Activated T-helper 1 cell treated with anti-CD3 and anti-CD28 coated beads, Interleukin-12 subunit alpha, Interleukin-12 subunit beta, Interleukin-2, Interleukin-4 antibody, amounts not matched to agents 30 ng/mL and 10 ng/mL and 1 ng/mL, durations not matched to agents 14 hours and 24 hours and 36 hours (primary cell): Measurements from ENCODE around the gene GBP5. TPM values are rescaled to one million over a fixed set of nuclear protein-coding genes. Genes with fewer than 3 reads are reported as not detected.
A peak's percentile ranks its signal among the peaks of the same experiment; 100 is the strongest.
"Not testable (repeated sequence)": the region's sequence is repeated elsewhere in the genome, so short reads cannot be mapped to it uniquely, and the experiment has no call there.

Experiments used
- DNase-seq: peaks from one replicate; pipeline ENCODE4 v3.0.0; 2021; ENCODE audit warnings: low spot score
- H3K27ac Mint-ChIP-seq: one replicate; pipeline ENCODE4 v1.8.0; 2021; ENCODE audit warnings: mild to moderate bottlenecking, mixed read lengths
- H3K27me3 Mint-ChIP-seq: one replicate; pipeline ENCODE4 v1.8.0; 2022; ENCODE audit warnings: mild to moderate bottlenecking, moderate library complexity, mixed read lengths; ENCODE audit not compliant: insufficient read depth
- H3K36me3 Mint-ChIP-seq: one replicate; pipeline ENCODE4 v1.8.0; 2021; ENCODE audit warnings: low read depth, mixed read lengths
- H3K4me1 Mint-ChIP-seq: one replicate; pipeline ENCODE4 v1.8.0; 2021; ENCODE audit warnings: low read depth, mixed read lengths
- H3K4me3 Mint-ChIP-seq: one replicate; pipeline ENCODE4 v1.8.0; 2021; ENCODE audit warnings: mild to moderate bottlenecking, moderate library complexity, mixed read lengths
- H3K9me3 Mint-ChIP-seq: one replicate; pipeline ENCODE4 v1.8.0; 2021; ENCODE audit warnings: mixed read lengths
- intact Hi-C: fragments of 100-400 bp; cut with micrococcal nuclease; formaldehyde crosslinking; loops from one replicate; pipeline ENCODE4 v1.15.1; 2024
- total RNA-seq: library from RNA; stranded (reverse); gene quantifications from 2 replicates; pipeline ENCODE4 v1.2.3, GENCODE V29; 2022

GBP5 gene
- total RNA-seq, 1 donor from 2014 or later: 154 TPM

DNA sequence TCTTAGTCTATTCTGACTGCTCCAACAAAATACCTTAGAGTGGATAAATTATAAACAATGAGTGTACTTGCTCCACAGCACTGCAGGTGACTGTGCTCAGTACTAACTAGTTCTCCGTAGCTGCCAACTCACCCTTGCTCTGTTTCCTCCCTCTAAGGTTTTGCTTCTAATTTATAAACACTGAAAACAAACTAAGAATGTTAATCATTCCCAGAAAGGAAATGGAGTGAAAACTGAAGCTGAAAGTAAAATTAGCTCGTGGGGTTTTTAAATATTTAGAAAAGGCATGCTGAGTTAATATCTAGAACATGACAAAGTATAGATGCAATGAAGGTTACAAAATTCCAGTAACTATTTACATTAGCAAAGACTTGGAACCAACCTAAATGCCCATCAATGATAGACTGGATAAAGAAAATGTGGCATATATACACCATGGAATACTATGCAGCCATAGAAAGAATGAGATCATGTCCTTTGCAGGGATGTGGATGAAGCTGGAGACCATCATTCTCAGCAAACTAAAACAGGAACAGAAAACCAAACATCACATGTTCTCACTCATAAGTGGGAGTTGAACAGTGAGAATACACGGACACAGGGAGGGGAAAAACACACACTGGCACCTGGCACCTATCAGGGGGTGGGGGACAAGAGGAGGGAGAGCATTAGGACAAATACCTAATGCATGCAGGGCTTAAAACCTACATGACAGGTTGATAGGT is 27.2 kb upstream of the GBP5 start:
- DNase-seq, H3K9me3 Mint-ChIP-seq, H3K4me3 Mint-ChIP-seq, H3K27me3 Mint-ChIP-seq, H3K36me3 Mint-ChIP-seq: not testable (repeated sequence)
- Mint-ChIP-seq H3K27ac (peak overlapping the region; percentile 48), H3K4me1 (peaks cover 73% of the 10 kb centered on the region)
- intact Hi-C loops: loop anchor here (1.0 to 2.0 kb wide), 6 partner anchors 10 to 174 kb away; partner anchors contain the start of gene GBP2

- H3K27me3 Mint-ChIP-seq: no peaks in the 10 kb centered on the region
- intact Hi-C loops: loop anchor here (2.0 kb wide), 1 partner anchor 152 kb away; no protein-coding TSS in a partner anchor
- H3K9me3 Mint-ChIP-seq: peaks cover 11% of the 10 kb centered on the region
- peaks cover 14% of the 10 kb centered on the region for H3K36me3 Mint-ChIP-seq
- DNase-seq: no peak
- peak overlapping the region; percentile 75 for H3K27ac Mint-ChIP-seq
- peaks cover 81% of the 10 kb centered on the region for H3K4me1 Mint-ChIP-seq
- H3K4me3 Mint-ChIP-seq: peak overlapping the region; percentile 37
These were observed 25.8 kb upstream of the GBP5 start for GRCh38 chr1:89298461-89298860.

DNA sequence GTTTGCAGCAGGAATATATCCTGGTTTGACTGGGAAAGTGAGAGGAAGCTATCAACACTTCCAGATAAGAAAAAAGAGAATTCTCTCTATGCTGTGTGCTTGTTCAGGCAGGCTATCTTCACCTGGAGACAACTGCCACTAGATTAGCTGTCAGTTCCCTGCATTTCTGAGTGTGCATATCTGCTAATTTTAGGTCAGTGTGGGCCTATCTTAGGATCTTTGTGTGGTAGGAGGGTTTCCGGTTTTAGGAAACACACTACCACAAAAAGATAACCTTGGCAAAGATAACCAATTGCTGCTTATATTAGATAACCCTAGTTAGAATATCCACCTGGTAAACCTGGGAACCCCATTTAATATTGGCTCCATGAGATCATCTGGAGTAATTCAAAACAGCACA is 22.5 kb upstream of the GBP5 start:
- no peaks in the 10 kb centered on the region for H3K27me3 Mint-ChIP-seq
- peak overlapping the region; percentile 15 for H3K4me3 Mint-ChIP-seq
- no peak for DNase-seq
- peaks cover 31% of the 10 kb centered on the region for H3K36me3 Mint-ChIP-seq
- H3K27ac Mint-ChIP-seq: no peak overlapping the region
- H3K4me1 Mint-ChIP-seq: peaks cover 74% of the 10 kb centered on the region
- intact Hi-C loops: loop anchor here (1.0 kb wide), 2 partner anchors 9 to 21 kb away; no protein-coding TSS in a partner anchor
- peaks cover 35% of the 10 kb centered on the region for H3K9me3 Mint-ChIP-seq

- Mint-ChIP-seq H3K9me3 (peaks cover 46% of the 10 kb centered on the region), H3K4me1 (peaks cover 75% of the 10 kb centered on the region), H3K27me3 (no peaks in the 10 kb centered on the region), H3K4me3 (no peak overlapping the region), H3K27ac (no peak overlapping the region), H3K36me3 (peaks cover 49% of the 10 kb centered on the region)
- no peak for DNase-seq
- intact Hi-C loops: no loop called here
These were observed 18.6 kb upstream of the GBP5 start for GRCh38 chr1:89291276-89291675.

DNA sequence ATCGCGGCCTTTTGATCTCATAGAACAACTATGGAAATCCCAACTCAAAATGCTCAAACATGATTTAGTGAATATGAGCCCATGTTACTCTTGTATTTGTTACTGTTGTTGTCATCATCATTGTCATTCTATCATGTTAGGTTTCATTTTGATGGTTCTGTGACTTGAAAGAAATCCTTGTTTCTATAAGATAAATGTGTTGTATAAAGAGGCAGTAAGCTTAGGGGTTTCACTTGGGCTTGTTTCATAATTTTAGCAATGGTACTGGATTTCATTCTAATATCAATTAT is 15.3 kb upstream of the GBP5 start:
- Mint-ChIP-seq H3K9me3 (peaks cover 50% of the 10 kb centered on the region), H3K4me3 (peak overlapping the region; percentile 41), H3K4me1 (peaks cover 83% of the 10 kb centered on the region), H3K36me3 (peaks cover 53% of the 10 kb centered on the region), H3K27me3 (no peaks in the 10 kb centered on the region), H3K27ac (peak overlapping the region; percentile 92)
- intact Hi-C loops: loop anchor here (1.0 to 5.0 kb wide), 3 partner anchors 11 to 246 kb away; partner anchors contain the start of gene GBP2
- no peak for DNase-seq

DNA sequence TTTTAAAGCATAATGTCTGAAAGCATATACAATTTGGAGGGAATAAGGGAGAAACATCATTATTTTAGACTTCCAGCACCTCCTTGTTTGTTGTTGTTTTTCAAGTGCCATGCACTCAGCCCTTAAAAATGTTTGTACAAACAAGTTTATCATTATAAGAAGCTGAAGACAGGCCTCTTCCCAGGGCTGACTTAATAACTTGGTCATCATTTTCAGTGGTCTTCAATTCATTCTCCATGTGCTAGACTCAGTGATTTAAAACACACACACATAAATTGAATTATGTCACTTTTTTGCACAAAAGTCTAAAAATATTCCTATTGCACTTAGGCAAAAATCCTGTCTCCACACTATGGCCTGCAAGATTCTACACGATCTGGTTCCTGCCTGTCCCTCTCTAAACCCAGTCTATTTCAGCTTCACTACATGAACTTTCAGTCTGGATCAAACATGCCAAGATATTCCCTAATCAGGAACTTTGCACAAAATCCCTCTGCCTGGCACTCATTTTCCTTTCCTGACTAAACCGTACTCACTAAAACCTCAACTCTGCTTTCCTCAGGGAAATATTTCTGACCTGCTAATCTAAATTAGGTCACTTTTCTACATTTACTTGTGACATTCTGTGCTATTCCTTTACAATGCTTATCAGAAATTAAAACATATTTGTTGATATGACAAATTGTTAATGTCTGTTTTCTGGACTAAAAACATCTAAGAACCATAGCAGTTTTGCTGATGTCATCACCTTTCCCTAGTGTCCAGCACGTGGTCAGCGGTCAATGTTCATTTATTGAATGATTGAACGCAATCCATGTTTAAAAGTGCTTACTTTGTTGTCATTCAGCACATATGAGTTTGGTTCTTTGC is 14.8 kb upstream of the GBP5 start:
- intact Hi-C loops: loop anchor here (1.0 to 5.0 kb wide), 6 partner anchors 8 to 245 kb away; partner anchors contain the start of gene GBP2
- Mint-ChIP-seq H3K4me1 (peaks cover 79% of the 10 kb centered on the region), H3K9me3 (peaks cover 44% of the 10 kb centered on the region), H3K4me3 (peak overlapping the region; percentile 41), H3K36me3 (peaks cover 49% of the 10 kb centered on the region), H3K27me3 (no peaks in the 10 kb centered on the region), H3K27ac (peak overlapping the region; percentile 92)
- DNase-seq: no peak

GRCh38 chr1:89286549-89287180 is 14.0 kb upstream of the GBP5 start:
- intact Hi-C loops: loop anchor here (1.0 to 5.0 kb wide), 5 partner anchors 7 to 244 kb away; no protein-coding TSS in a partner anchor
- Mint-ChIP-seq H3K27ac (peak overlapping the region; percentile 92), H3K4me1 (peaks cover 83% of the 10 kb centered on the region), H3K4me3 (peak overlapping the region; percentile 41), H3K27me3 (no peaks in the 10 kb centered on the region), H3K36me3 (peaks cover 46% of the 10 kb centered on the region), H3K9me3 (peaks cover 44% of the 10 kb centered on the region)
- DNase-seq: peak; percentile 29

DNA sequence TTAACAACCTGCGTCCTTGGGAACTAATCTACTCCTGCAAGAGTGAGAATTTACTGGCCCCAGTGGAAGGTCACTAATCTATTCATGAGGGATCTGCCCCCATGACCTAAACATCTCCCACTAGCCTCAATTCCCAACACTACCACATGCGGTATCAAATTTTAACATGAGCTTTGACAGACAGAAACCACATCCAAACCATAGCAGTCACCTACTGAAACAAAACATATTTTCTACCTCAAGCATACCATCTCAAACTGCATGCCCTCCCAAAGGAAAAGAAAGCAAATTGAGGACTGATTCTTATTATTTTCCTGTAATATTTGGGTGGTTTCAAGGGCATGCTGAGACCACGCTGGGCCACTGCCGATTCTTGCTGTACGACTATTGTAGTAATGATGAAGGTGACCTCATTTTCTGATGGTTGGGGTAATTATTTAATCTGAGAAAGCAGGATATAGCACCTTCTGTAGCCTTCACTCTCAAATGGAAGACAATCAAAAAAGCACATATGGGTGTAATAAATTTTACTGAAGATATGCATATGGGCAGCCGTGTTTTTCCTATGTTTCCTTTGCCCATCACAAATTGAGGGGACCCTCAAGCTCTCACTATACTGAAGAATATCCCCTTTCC is 13.2 kb upstream of the GBP5 start:
- peak overlapping the region; percentile 31 for H3K4me3 Mint-ChIP-seq
- intact Hi-C loops: loop anchor here (1.0 to 5.0 kb wide), 2 partner anchors 9 to 244 kb away; no protein-coding TSS in a partner anchor
- H3K9me3 Mint-ChIP-seq: peaks cover 45% of the 10 kb centered on the region

DNA sequence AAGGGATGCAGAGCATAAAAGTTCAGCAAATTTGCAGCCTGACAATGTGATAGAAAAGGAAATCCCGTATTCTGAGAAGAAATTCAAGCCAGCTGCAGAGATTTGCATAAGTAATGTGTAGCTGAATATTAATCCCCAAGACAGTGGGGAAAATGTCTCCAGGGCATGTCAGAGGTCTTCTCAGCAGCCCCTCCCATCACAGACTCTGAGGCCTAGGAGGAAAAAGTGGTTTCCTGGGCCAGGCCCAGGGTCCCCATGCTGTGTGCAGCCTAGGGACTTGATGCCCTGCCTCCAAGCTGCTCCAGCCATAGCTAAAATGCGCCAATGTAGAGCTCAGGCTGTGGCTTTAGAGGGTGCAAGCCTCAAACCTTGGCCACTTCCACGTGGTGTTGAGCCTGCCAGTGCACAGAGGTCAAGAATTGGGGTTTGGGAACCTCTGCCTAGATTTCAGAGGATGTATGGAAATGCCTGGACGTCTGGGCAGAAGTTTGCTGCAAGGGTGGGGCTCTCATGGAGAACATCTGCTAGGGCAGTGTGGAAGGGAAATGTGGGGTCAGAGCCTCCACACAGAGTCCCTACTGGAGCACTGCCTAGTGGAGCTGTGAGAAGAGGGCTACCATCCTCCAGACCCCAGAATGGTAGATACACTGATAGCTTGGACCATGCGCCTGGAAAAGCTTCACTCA is 11.6 kb upstream of the GBP5 start:
- H3K4me1 Mint-ChIP-seq: peaks cover 90% of the 10 kb centered on the region
- DNase-seq, H3K27ac Mint-ChIP-seq, intact Hi-C loops, H3K27me3 Mint-ChIP-seq, H3K4me3 Mint-ChIP-seq: not testable (repeated sequence)
- peaks cover 35% of the 10 kb centered on the region for H3K9me3 Mint-ChIP-seq
- H3K36me3 Mint-ChIP-seq: peaks cover 34% of the 10 kb centered on the region

More for the DNA sequence above, 13.2 kb upstream of the GBP5 start:
- Mint-ChIP-seq H3K36me3 (peaks cover 46% of the 10 kb centered on the region), H3K4me1 (peaks cover 90% of the 10 kb centered on the region), H3K27ac (peak overlapping the region; percentile 92), H3K27me3 (no peaks in the 10 kb centered on the region)
- no peak for DNase-seq

DNA sequence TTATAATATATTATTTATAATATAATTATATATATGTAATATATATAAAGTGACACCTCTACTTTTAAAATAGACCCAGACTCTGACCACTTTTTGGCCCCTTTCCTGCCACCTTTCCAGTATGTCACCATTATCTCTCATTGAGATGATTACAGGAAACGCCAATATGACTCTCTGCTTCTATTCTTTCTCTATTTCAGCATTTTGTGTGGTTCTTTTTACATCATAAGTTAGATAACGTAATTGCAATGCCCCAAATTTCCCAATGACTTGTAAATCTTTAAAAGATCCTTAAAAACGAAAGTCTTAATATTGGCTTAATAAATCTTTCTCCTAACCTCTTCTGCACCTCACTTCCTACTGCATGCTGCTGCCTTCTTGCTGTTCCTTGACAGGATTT is 8.1 kb upstream of the GBP5 start:
- intact Hi-C loops: no loop called here
- Mint-ChIP-seq H3K4me3 (no peak overlapping the region), H3K36me3 (peaks cover 21% of the 10 kb centered on the region), H3K9me3 (peaks cover 31% of the 10 kb centered on the region), H3K27ac (no peak overlapping the region), H3K27me3 (no peaks in the 10 kb centered on the region), H3K4me1 (peaks cover 89% of the 10 kb centered on the region)
- DNase-seq: no peak

DNA sequence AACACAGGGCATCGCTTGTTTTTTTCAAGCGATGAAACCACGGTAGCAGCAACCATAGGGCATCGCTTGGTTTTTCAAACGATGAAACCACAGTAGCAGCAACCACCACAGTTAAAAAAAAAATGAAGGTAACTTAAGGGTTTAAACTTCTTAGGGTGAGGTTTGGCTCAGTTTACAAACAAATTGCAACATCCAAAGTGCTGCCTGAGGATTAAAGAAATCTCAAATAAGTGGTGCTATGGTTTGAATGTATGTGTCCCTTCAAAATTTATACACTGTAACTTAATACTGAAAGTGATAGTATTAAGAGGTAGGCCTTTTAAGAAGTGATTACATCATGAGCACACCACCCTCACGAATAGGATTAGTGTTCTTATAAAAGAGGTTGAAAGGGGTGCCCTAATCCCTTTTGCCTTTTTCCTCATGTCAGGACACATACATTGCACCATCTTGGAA is 6.4 kb upstream of the GBP5 start:
- peak overlapping the region; percentile 88 for H3K27ac Mint-ChIP-seq
- peaks cover 21% of the 10 kb centered on the region for H3K9me3 Mint-ChIP-seq
- DNase-seq: no peak
- H3K27me3 Mint-ChIP-seq: no peaks in the 10 kb centered on the region
- H3K4me3 Mint-ChIP-seq: peak overlapping the region; percentile 36
- peaks cover 89% of the 10 kb centered on the region for H3K4me1 Mint-ChIP-seq
- peaks cover 13% of the 10 kb centered on the region for H3K36me3 Mint-ChIP-seq
- intact Hi-C loops: loop anchor here (1.0 to 10.0 kb wide), 2 partner anchors 8 to 456 kb away; no protein-coding TSS in a partner anchor
